ENCODE measurements around the gene TAC4. TPM values are rescaled to one million over a fixed set of nuclear protein-coding genes. Genes with fewer than 3 reads are reported as not detected.

TAC4 gene
- total and polyA plus RNA-seq, 2 of the 13 experiments (the other 11 are each of a cell fraction or from before 2014, with no cell fraction given) = not detected

- TF ChIP-seq MXI1 (IDR thresholded peaks at IDR 0.05; ENCODE audit: borderline replicate concordance, low read depth, low read length) = 0 out of 3 replicates have a peak, but pooled peaks have one; percentile 35
- TF ChIP-seq ISX (CRISPR knock-in tag; conservative IDR thresholded peaks at IDR 0.05) = no peak
- no peak; the same call in 1 of the 2 replicates for TF ChIP-seq MYC (CRISPR knock-in tag; IDR thresholded peaks at IDR 0.05; ENCODE audit: borderline replicate concordance)
- no peak for TF ChIP-seq ZZZ3 (CRISPR knock-in tag; IDR thresholded peaks at IDR 0.05; ENCODE audit: borderline replicate concordance)
- no peak for TF ChIP-seq ZBTB7A (CRISPR knock-in tag; IDR thresholded peaks at IDR 0.05)
- peak; percentile 51; the same call in 1 of the 2 replicates for TF ChIP-seq UBTF (CRISPR knock-in tag; IDR thresholded peaks at IDR 0.05)
- TF ChIP-seq ZNF781 (CRISPR knock-in tag; IDR thresholded peaks at IDR 0.05; ENCODE audit: borderline replicate concordance, not compliant biosample characterization) = no peak
- TF ChIP-seq MXD4 (CRISPR knock-in tag; IDR thresholded peaks at IDR 0.05) = no peak
- no peak for TF ChIP-seq U2AF2 (IDR thresholded peaks at IDR 0.05; ENCODE audit: low read depth, low read length)
- TF ChIP-seq ZNF121 (CRISPR knock-in tag; IDR thresholded peaks at IDR 0.05) = 0 out of 2 replicates have a peak, but pooled peaks have one; percentile 31
- TF ChIP-seq PTBP1 (IDR thresholded peaks at IDR 0.05; ENCODE audit: low read depth, low read length, poor library complexity, severe bottlenecking) = no peak
- TF ChIP-seq NFYB (CRISPR knock-in tag; IDR thresholded peaks at IDR 0.05) = no peak
- TF ChIP-seq ZNF138 (CRISPR knock-in tag; IDR thresholded peaks at IDR 0.05; ENCODE audit: low read depth) = no peak
- TF ChIP-seq, protein P1, sequence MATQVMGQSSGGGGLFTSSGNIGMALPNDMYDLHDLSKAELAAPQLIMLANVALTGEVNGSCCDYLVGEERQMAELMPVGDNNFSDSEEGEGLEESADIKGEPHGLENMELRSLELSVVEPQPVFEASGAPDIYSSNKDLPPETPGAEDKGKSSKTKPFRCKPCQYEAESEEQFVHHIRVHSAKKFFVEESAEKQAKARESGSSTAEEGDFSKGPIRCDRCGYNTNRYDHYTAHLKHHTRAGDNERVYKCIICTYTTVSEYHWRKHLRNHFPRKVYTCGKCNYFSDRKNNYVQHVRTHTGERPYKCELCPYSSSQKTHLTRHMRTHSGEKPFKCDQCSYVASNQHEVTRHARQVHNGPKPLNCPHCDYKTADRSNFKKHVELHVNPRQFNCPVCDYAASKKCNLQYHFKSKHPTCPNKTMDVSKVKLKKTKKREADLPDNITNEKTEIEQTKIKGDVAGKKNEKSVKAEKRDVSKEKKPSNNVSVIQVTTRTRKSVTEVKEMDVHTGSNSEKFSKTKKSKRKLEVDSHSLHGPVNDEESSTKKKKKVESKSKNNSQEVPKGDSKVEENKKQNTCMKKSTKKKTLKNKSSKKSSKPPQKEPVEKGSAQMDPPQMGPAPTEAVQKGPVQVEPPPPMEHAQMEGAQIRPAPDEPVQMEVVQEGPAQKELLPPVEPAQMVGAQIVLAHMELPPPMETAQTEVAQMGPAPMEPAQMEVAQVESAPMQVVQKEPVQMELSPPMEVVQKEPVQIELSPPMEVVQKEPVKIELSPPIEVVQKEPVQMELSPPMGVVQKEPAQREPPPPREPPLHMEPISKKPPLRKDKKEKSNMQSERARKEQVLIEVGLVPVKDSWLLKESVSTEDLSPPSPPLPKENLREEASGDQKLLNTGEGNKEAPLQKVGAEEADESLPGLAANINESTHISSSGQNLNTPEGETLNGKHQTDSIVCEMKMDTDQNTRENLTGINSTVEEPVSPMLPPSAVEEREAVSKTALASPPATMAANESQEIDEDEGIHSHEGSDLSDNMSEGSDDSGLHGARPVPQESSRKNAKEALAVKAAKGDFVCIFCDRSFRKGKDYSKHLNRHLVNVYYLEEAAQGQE (IDR thresholded peaks at IDR 0.05; ENCODE audit: borderline replicate concordance in 1 of 2, low read depth in 1 of 2, low read length in 2 of 2) = no peak
- 0 out of 2 replicates have a peak, but pooled peaks have one; percentile 32 for TF ChIP-seq RNF2 (conservative IDR thresholded peaks at IDR 0.05; ENCODE audit: low read depth)
- no peak for TF ChIP-seq ZNF205 (CRISPR knock-in tag; IDR thresholded peaks at IDR 0.05)
- TF ChIP-seq HIC2 (CRISPR knock-in tag; IDR thresholded peaks at IDR 0.05; ENCODE audit: low read depth) = peak; percentile 55; the same call in 1 of the 2 replicates
- no peak for TF ChIP-seq IKZF4 (CRISPR knock-in tag; IDR thresholded peaks at IDR 0.05; ENCODE audit: borderline replicate concordance, low read depth, not compliant biosample characterization)
- no peak for TF ChIP-seq KDM4B (CRISPR knock-in tag; IDR thresholded peaks at IDR 0.05)
- no peak for TF ChIP-seq ZNF337 (CRISPR knock-in tag; IDR thresholded peaks at IDR 0.05; ENCODE audit: borderline replicate concordance, low read depth)
- TF ChIP-seq RBFOX2 (IDR thresholded peaks at IDR 0.05; ENCODE audit: low read depth, low read length) = no peak
Observed at GRCh38 chr17:49880291-49881053, 32.6 kb upstream of the TAC4 start (continued).

Data from HepG2 (cell line).